ENCODE results near the gene COL18A1. TPM values are rescaled to one million over a fixed set of nuclear protein-coding genes. Genes with fewer than 3 reads are reported as not detected.

Gene COL18A1
- total RNA-seq, 1 experiment from 2014 or later: 3.3 TPM

DNA sequence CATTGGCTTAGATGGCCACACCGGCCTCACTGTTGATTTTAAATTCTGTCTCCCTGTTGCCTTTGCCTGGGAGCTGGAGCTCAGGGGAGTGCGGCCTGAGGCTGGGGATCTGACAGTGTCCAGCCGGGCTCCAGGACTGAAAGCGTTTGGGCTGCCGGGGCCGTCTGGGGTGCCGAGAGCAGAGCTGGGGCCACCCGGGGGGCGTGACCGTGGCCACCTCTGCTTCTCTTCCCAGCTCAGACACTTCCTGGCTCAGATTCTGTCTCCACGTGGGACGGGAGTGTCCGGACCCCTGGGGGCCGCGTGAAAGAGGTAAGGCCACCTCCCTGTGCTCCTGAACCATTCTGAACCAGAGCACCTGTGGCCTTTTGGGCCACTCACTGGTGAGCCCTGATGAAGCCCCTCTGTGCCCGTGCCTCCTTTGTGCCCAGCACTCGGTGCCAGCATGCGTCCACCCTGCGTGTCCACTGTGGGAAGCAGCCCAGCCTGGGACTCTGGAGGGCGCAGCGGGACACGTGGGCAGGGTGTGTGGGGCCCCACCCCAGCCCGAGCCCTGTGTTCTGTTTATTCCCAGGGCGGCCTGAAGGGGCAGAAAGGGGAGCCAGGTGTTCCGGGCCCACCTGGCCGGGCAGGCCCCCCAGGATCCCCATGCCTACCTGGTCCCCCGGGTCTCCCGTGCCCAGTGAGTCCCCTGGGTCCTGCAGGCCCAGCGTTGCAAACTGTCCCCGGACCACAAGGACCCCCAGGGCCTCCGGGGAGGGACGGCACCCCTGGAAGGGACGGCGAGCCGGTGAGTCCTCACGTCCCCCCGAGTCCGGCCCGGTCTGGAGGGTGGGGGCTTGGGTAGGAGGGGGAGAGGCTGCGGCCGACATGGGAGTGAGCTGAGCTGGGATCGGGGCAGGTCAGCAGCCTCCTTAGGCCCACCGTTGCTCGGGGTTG, 72.5 kb downstream of the COL18A1 start:
- Histone ChIP-seq H3K4me1 (ENCODE audit: insufficient read depth, low read length, poor library complexity, severe bottlenecking) (peaks cover 4% of the 10 kb centered on the region), H3K27ac (ENCODE audit: low read depth, low read length, poor library complexity, severe bottlenecking) (no peak overlapping the region), H3K9me3 (ENCODE audit: low read depth, low read length, poor library complexity, severe bottlenecking) (no peaks in the 10 kb centered on the region), H3K36me3 (ENCODE audit: insufficient read depth, low read length, poor library complexity, severe bottlenecking) (no peaks in the 10 kb centered on the region), H3K27me3 (replicated peaks; ENCODE audit: insufficient read depth, low read depth, low read length, poor library complexity) (no peaks in the 10 kb centered on the region), H3K4me3 (ENCODE audit: low read depth, low read length, poor library complexity, severe bottlenecking) (no peak overlapping the region)
- ChIA-PET POLR2A (ENCODE audit: low non-redundant PET) (no interaction called here), CTCF (interaction anchor here (0.6 kb wide), 1 partner anchor 855 kb away, joined by 5 read pairs; no protein-coding TSS in a partner anchor)
- intact Hi-C loops (cut with micrococcal nuclease; ENCODE audit: unreplicated experiment): no loop called here
- no TSS peak for BruUV-seq (replicated peaks)
- no peak for TF ChIP-seq EZH2 (IDR thresholded peaks at IDR 0.05; ENCODE audit: borderline replicate concordance, low read depth, low read length, poor library complexity, severe bottlenecking)
- TF ChIP-seq, protein P1, sequence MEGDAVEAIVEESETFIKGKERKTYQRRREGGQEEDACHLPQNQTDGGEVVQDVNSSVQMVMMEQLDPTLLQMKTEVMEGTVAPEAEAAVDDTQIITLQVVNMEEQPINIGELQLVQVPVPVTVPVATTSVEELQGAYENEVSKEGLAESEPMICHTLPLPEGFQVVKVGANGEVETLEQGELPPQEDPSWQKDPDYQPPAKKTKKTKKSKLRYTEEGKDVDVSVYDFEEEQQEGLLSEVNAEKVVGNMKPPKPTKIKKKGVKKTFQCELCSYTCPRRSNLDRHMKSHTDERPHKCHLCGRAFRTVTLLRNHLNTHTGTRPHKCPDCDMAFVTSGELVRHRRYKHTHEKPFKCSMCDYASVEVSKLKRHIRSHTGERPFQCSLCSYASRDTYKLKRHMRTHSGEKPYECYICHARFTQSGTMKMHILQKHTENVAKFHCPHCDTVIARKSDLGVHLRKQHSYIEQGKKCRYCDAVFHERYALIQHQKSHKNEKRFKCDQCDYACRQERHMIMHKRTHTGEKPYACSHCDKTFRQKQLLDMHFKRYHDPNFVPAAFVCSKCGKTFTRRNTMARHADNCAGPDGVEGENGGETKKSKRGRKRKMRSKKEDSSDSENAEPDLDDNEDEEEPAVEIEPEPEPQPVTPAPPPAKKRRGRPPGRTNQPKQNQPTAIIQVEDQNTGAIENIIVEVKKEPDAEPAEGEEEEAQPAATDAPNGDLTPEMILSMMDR (conservative IDR thresholded peaks at IDR 0.05; ENCODE audit: low read depth, low read length): no peak
- DNase-seq (ENCODE audit: low spot score): no peak

DNA sequence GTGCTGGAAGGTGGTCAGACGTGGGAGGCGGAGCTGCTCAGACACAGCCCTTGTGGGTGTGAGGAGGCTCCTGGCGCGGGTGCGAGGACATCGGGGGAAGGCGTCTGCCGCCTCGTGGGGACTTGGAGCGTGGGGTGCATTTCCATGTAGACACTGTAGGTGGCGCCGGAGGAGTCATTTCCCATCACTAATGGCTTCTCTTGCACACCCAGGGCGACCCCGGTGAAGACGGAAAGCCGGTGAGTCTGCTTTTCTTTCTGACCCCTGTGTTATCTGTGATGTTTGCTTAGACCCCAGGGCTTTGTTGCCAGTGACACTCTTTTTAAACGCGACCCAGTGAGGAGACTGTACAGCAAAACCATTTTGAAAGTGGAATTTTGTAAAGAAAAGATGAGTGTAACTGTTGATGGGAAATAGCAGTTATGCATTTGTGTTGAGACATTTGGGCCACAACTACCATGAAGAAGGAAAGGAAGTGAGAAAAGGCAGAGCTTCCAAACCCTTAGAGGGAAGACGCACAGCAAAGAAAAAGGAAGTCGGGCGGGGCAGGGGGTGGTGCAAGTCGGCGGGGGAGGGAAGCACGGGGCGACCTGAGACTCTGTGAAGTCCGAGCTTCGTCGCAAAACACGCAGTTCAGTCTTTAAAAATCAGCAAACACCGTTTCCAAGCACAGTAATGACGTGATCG, 73.3 kb downstream of the COL18A1 start:
- intact Hi-C loops (cut with micrococcal nuclease; ENCODE audit: unreplicated experiment): no loop called here

More for the DNA sequence above, 73.3 kb downstream of the COL18A1 start:
- no peaks in the 10 kb centered on the region for H3K27me3 ChIP-seq (replicated peaks; ENCODE audit: insufficient read depth, low read depth, low read length, poor library complexity)
- TF ChIP-seq, protein P1 (conservative IDR thresholded peaks at IDR 0.05; ENCODE audit: low read depth, low read length): peak; percentile 92
- TF ChIP-seq EZH2 (IDR thresholded peaks at IDR 0.05; ENCODE audit: borderline replicate concordance, low read depth, low read length, poor library complexity, severe bottlenecking): no peak
- ChIA-PET CTCF (interaction anchor here (0.6 kb wide), 1 partner anchor 856 kb away, joined by 5 read pairs; no protein-coding TSS in a partner anchor), POLR2A (ENCODE audit: low non-redundant PET) (no interaction called here)
- no peaks in the 10 kb centered on the region for H3K36me3 ChIP-seq (ENCODE audit: insufficient read depth, low read length, poor library complexity, severe bottlenecking)
- no TSS peak for BruUV-seq (replicated peaks)
- H3K27ac ChIP-seq (ENCODE audit: low read depth, low read length, poor library complexity, severe bottlenecking): no peak overlapping the region
- DNase-seq (ENCODE audit: low spot score): peak; percentile 82
- H3K9me3 ChIP-seq (ENCODE audit: low read depth, low read length, poor library complexity, severe bottlenecking): no peaks in the 10 kb centered on the region
- peaks cover 3% of the 10 kb centered on the region for H3K4me1 ChIP-seq (ENCODE audit: insufficient read depth, low read length, poor library complexity, severe bottlenecking)
- no peak overlapping the region for H3K4me3 ChIP-seq (ENCODE audit: low read depth, low read length, poor library complexity, severe bottlenecking)
